BE2C (cell line): ENCODE data around the gene RCAN2.

Experiments used
- DNase-seq: peaks from one replicate; pipeline ENCODE4 v3.0.0-alpha.2; 2020
- H3K27me3 ChIP-seq: fragments of 250-450 bp; sonication (Bioruptor Pico); 2 replicates; pipeline ENCODE4 v1.5.1; 2020; ENCODE audit warnings: mild to moderate bottlenecking
- H3K36me3 ChIP-seq: fragments of 250-450 bp; sonication (Bioruptor Pico); 2 replicates; pipeline ENCODE4 v1.5.1; 2020; ENCODE audit warnings: mild to moderate bottlenecking
- H3K4me1 ChIP-seq: fragments of 250-450 bp; sonication (Bioruptor Pico); 2 replicates; pipeline ENCODE4 v1.5.1; 2020
- H3K4me3 ChIP-seq: 2 replicates; pipeline ENCODE4 v1.5.1; 2011; ENCODE audit warnings: low read depth, low read length
- H3K9me3 ChIP-seq: fragments of 250-450 bp; sonication (Bioruptor Pico); 2 replicates; pipeline ENCODE4 v1.5.1; 2020
- TF ChIP-seq, protein P1 (sequence below): IDR thresholded peaks from 2 replicates; pipeline ENCODE4 v1.5.1; 2012; ENCODE audit warnings: mild to moderate bottlenecking, low read depth, low read length

RCAN2 gene

DNA sequence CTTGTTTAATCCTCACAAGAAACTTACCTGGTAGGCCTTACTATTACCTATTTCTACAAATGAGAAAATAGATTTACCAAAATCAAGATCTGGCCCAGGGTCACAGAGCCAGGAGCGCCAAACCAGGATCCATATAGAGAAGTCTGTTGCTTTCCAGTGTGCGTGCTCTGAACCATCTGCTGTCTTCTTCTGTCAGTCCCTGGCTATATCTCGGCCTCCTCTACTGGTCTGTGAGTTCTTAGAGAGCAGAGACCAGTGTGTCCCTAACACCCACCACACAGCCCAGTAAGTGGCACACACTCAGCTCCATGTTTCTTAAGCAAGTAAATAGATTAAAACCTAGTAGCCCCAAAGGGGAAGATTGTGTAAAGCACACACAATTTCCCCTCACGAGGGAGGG, 301.5 kb downstream of the RCAN2 start:
- H3K27me3 ChIP-seq, result no peaks in the 10 kb centered on the region
- no peaks in the 10 kb centered on the region for H3K36me3 ChIP-seq
- no peaks in the 10 kb centered on the region for H3K9me3 ChIP-seq
- TF ChIP-seq, protein P1, sequence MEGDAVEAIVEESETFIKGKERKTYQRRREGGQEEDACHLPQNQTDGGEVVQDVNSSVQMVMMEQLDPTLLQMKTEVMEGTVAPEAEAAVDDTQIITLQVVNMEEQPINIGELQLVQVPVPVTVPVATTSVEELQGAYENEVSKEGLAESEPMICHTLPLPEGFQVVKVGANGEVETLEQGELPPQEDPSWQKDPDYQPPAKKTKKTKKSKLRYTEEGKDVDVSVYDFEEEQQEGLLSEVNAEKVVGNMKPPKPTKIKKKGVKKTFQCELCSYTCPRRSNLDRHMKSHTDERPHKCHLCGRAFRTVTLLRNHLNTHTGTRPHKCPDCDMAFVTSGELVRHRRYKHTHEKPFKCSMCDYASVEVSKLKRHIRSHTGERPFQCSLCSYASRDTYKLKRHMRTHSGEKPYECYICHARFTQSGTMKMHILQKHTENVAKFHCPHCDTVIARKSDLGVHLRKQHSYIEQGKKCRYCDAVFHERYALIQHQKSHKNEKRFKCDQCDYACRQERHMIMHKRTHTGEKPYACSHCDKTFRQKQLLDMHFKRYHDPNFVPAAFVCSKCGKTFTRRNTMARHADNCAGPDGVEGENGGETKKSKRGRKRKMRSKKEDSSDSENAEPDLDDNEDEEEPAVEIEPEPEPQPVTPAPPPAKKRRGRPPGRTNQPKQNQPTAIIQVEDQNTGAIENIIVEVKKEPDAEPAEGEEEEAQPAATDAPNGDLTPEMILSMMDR, result no peak
- no peak for DNase-seq
- H3K4me1 ChIP-seq, result no peaks in the 10 kb centered on the region
- no peak overlapping the region for H3K4me3 ChIP-seq

DNA sequence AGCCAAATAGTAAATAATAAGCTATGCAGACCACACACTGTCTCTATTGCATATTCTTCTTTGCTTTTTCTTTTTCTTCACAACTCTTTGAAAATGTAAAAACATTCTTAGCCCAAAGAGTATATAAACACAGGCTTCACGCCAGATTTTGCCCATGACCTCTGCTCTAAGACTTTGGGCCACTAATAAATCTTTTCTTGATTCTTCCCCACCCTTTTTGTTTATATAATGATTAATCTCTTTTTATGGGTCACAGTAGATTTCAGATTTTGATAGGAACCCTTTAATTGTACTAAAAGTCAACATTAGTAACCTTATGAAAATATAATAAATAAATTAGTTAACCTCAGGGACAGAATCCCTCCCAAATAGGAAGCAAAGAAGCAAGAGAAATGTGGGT, 304.7 kb downstream of the RCAN2 start:
- Histone ChIP-seq H3K9me3 (no peaks in the 10 kb centered on the region), H3K4me3 (no peak overlapping the region), H3K36me3 (no peaks in the 10 kb centered on the region), H3K27me3 (no peaks in the 10 kb centered on the region), H3K4me1 (no peaks in the 10 kb centered on the region)
- TF ChIP-seq, protein P1, result no peak
- DNase-seq, result no peak

DNA sequence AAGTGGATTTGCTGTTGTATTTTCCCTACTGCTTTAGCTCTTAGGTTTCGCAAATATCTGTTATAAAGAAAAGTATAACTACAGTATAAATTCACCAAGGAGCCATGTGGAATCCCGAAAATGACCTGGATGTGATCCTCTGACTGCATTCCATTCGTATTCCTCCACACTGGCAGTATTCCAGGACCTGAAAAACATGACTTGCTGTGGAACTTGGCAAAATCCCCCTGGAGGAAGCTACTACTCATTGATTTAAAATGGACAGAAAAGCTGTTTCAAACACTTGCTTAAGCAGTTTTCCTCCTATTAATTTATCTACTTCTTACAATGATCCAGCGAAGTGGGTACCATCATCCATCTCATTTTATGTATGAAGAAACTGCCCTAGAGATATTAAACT, 307.1 kb downstream of the RCAN2 start:
- no peaks in the 10 kb centered on the region for H3K4me1 ChIP-seq
- H3K4me3 ChIP-seq, result no peak overlapping the region
- no peak for DNase-seq
- no peaks in the 10 kb centered on the region for H3K9me3 ChIP-seq
- H3K36me3 ChIP-seq, result no peaks in the 10 kb centered on the region
- H3K27me3 ChIP-seq, result no peaks in the 10 kb centered on the region
- TF ChIP-seq, protein P1, result no peak

DNA sequence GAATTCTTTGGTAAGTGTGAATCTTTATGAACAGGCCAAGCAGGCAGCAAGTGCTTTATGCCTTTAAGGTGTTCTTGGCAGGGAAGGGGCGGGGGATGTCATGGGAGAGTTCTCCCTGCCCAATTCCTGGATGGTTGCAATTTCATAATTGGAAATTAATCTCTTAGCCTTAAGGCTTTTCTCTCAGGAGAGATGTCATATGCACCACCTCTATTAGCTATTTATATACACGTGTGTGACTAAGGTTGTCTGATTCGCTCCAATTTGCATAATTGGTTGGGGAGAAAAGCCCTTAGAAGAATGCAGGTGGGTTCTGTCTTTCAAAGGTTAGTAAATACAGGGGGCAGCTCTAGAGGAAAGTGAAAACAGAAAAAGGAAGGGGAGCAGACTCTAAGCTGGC, 315.3 kb downstream of the RCAN2 start:
- H3K4me3 ChIP-seq, result no peak overlapping the region

DNA sequence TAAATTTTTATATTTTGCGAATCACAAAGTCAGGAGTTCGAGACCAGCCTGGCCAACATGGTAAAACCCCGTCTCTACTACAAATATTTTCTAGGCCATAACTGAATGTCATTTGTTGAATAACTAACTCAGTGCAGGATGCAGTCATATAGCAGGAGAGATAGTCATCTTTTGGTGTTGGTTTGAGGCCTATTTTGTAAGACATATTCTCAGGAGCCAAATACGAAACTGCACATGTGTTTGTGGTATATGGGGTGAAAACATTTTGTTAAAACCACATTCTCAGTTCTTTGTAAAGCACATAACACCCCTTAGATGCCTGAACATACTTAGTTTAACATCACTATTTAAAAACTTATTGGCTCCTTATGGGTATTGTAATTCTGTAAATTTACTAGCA, 315.8 kb downstream of the RCAN2 start:
- TF ChIP-seq, protein P1, result no peak
- Histone ChIP-seq H3K4me1 (no peaks in the 10 kb centered on the region), H3K9me3 (no peaks in the 10 kb centered on the region), H3K27me3 (peaks cover 2% of the 10 kb centered on the region; the same call in 1 of the 2 replicates), H3K36me3 (no peaks in the 10 kb centered on the region), H3K4me3 (no peak overlapping the region)
- DNase-seq, result no peak

More for the DNA sequence above, 315.3 kb downstream of the RCAN2 start:
- DNase-seq, result no peak
- TF ChIP-seq, protein P1, result no peak
- no peaks in the 10 kb centered on the region for H3K27me3 ChIP-seq
- no peaks in the 10 kb centered on the region for H3K36me3 ChIP-seq
- H3K4me1 ChIP-seq, result no peaks in the 10 kb centered on the region
- no peaks in the 10 kb centered on the region for H3K9me3 ChIP-seq

DNA sequence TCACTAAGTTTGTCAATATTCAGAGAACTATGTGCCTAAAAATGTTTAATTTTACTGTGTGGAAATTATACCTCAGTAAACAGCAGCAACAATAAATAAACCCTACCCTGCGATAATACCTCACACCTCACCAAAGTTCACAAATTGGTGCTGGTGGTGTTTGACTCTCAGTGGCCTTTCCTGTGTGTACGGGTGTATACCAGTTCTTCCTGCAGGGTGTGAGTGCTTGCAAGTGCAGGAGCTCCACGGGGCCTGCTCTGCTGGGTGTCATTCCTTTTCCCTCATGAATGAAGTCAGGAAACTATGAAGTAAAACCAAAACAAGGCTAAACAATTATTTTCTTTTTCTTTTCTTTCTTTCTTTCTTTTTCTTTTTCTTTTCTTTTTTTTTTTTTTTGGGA, 316.3 kb downstream of the RCAN2 start:
- DNase-seq, result no peak
- Histone ChIP-seq H3K27me3 (peaks cover 3% of the 10 kb centered on the region; the same call in 1 of the 2 replicates), H3K4me1 (no peaks in the 10 kb centered on the region), H3K4me3 (no peak overlapping the region), H3K9me3 (no peaks in the 10 kb centered on the region), H3K36me3 (no peaks in the 10 kb centered on the region)
- TF ChIP-seq, protein P1, result no peak
